Measurements from ENCODE around the gene SLC7A14. TPM values are rescaled to one million over a fixed set of nuclear protein-coding genes. Genes with fewer than 3 reads are reported as not detected.

Gene SLC7A14
- total RNA-seq, 1 experiment from 2014 or later, result not detected

DNA sequence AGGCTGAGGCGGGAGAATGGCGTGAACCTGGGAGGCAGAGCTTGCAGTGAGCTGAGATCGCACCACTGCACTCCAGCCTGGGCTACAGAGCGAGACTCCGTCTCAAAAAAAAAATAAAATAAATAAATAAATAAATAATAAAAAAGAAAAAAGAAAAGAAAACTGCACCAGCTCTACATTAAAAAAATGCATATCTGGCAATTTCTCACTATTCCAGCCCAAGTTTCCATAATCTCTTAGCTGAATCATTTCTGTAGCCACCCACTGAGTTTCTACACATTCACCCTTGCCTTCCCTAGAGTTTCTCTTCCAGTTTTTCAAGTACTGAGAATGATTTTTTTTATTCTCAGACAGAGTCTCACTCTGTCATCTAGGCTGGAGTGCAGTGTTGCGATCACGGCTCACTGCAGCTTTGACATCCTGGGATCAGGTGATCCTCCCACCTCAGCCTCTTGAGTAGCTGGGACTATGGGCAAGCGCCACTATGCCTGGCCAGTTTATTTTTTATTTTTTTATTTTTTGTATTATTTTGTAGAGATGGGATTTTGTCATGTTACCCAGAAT, 24.5 kb upstream of the SLC7A14 start:
- Histone ChIP-seq H4K20me1 (ENCODE audit: insufficient read depth) (no peaks in the 10 kb centered on the region), H3K4me3 (replicated peaks in 1 of 2; ENCODE audit: low read depth in 1 of 2, low read length in 2 of 2) (no peak overlapping the region), H3K4me1 (ENCODE audit: control insufficient read depth in 1 of 2, insufficient read depth in 2 of 2, low read length in 2 of 2) (peaks cover 0 to 6% of the 10 kb centered on the region in 2 experiments; a peak in 2 of 4 replicates), H3K4me2 (ENCODE audit: low read length) (no peak overlapping the region), H3K27ac (ENCODE audit: low read depth, low read length) (no peak overlapping the region), H3K9ac (ENCODE audit: low read length) (no peak overlapping the region), H3K9me2 (ENCODE audit: insufficient read depth) (no peaks in the 10 kb centered on the region), H3K27me3 (ENCODE audit: insufficient read depth, low read length) (no peaks in the 10 kb centered on the region), H2AFZ (ENCODE audit: low read depth, low read length, poor library complexity, severe bottlenecking) (no peak overlapping the region), H3K9me3 (ENCODE audit: control insufficient read depth in 1 of 2, insufficient read depth in 1 of 2, low read depth in 1 of 2, low read length in 2 of 2) (no peaks in the 10 kb centered on the region), H3K36me3 (ENCODE audit: control insufficient read depth in 1 of 2, insufficient read depth in 2 of 2, low read length in 2 of 2) (no peaks in the 10 kb centered on the region), H3K79me2 (ENCODE audit: insufficient read depth, low read length) (no peaks in the 10 kb centered on the region)
- ChIA-PET RAD21 (ENCODE audit: low non-redundant PET in 1 of 2, low total read pairs in 2 of 2, uncharacterized antibody in 2 of 2, unreplicated experiment in 2 of 2) (no interaction called here), POLR2A (no interaction called here), CTCF (interaction anchor here (0.9 kb wide), 1 partner anchor 201 kb away, joined by 3 read pairs; no protein-coding TSS in a partner anchor)
- DNase-seq (ENCODE audit: low read depth, low spot score) (no peak), ATAC-seq (no peak)
- intact Hi-C loops (cut with micrococcal nuclease), result no loop called here
- no peak for TF ChIP-seq ZFX (IDR thresholded peaks at IDR 0.05)
- no TSS peak for BruUV-seq (replicated peaks)

DNA sequence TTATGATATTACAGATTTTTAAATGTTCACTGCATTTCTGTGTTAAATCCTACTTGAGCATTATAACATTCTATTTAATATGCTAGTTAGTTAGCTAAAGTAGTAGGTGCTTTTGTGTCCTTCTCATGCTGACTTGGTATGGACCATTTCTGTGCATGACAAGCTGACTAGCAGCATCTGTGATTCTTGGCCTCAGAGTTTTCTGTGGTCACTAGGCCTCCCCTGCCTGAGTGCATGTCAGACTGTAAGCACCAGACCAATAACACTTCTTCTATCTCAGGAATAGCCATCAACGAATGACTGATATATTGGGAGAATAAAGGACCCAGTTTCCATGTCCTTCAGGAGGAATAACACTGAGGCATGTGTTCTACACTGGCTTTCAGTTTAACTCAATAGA, 22.6 kb upstream of the SLC7A14 start:
- Histone ChIP-seq H3K36me3 (ENCODE audit: control insufficient read depth in 1 of 2, insufficient read depth in 2 of 2, low read length in 2 of 2) (no peaks in the 10 kb centered on the region), H4K20me1 (ENCODE audit: insufficient read depth) (no peaks in the 10 kb centered on the region), H3K9me3 (ENCODE audit: control insufficient read depth in 1 of 2, insufficient read depth in 1 of 2, low read depth in 1 of 2, low read length in 2 of 2) (no peaks in the 10 kb centered on the region), H3K27me3 (ENCODE audit: insufficient read depth, low read length) (no peaks in the 10 kb centered on the region), H3K9me2 (ENCODE audit: insufficient read depth) (no peaks in the 10 kb centered on the region), H3K9ac (ENCODE audit: low read length) (no peak overlapping the region), H3K4me3 (replicated peaks in 1 of 2; ENCODE audit: low read depth in 1 of 2, low read length in 2 of 2) (no peak overlapping the region), H3K27ac (ENCODE audit: low read depth, low read length) (no peak overlapping the region), H3K4me2 (ENCODE audit: low read length) (no peak overlapping the region), H3K4me1 (ENCODE audit: control insufficient read depth in 1 of 2, insufficient read depth in 2 of 2, low read length in 2 of 2) (no peaks in the 10 kb centered on the region), H3K79me2 (ENCODE audit: insufficient read depth, low read length) (no peaks in the 10 kb centered on the region), H2AFZ (ENCODE audit: low read depth, low read length, poor library complexity, severe bottlenecking) (no peak overlapping the region)
- RAD21 ChIA-PET (ENCODE audit: low non-redundant PET in 1 of 2, low total read pairs in 2 of 2, uncharacterized antibody in 2 of 2, unreplicated experiment in 2 of 2), result no interaction called here
- TF ChIP-seq REST (IDR thresholded peaks at IDR 0.05; ENCODE audit: low read depth) (no peak), TCF7L2 (IDR thresholded peaks at IDR 0.05; ENCODE audit: borderline replicate concordance, extremely low read depth, insufficient read depth, insufficient read length) (no peak), EZH2 (IDR thresholded peaks at IDR 0.05) (no peak), CBX3 (IDR thresholded peaks at IDR 0.05; ENCODE audit: low read depth) (no peak), JUND (IDR thresholded peaks at IDR 0.05) (no peak), SP1 (IDR thresholded peaks at IDR 0.05; ENCODE audit: low read depth) (no peak), ZFX (IDR thresholded peaks at IDR 0.05) (no peak), EGR1 (IDR thresholded peaks at IDR 0.05; ENCODE audit: low read depth) (no peak), ZNF274 (IDR thresholded peaks at IDR 0.05; ENCODE audit: low read depth, low read length) (no peak)
- no peak for ATAC-seq
- BruUV-seq (replicated peaks), result no TSS peak
- POLR2A ChIA-PET, result no interaction called here
- DNase-seq (ENCODE audit: low read depth, low spot score), result no peak
- intact Hi-C loops (cut with micrococcal nuclease), result no loop called here
- CTCF ChIA-PET, result no interaction called here
